ENCODE results near the gene PUSL1. TPM values are rescaled to one million over a fixed set of nuclear protein-coding genes. Genes with fewer than 3 reads are reported as not detected.

The PUSL1 gene
- total and polyA plus RNA-seq, 2 of the 13 experiments (the other 11 are each of a cell fraction or from before 2014, with no cell fraction given) = 8.3 to 22.2 TPM

DNA sequence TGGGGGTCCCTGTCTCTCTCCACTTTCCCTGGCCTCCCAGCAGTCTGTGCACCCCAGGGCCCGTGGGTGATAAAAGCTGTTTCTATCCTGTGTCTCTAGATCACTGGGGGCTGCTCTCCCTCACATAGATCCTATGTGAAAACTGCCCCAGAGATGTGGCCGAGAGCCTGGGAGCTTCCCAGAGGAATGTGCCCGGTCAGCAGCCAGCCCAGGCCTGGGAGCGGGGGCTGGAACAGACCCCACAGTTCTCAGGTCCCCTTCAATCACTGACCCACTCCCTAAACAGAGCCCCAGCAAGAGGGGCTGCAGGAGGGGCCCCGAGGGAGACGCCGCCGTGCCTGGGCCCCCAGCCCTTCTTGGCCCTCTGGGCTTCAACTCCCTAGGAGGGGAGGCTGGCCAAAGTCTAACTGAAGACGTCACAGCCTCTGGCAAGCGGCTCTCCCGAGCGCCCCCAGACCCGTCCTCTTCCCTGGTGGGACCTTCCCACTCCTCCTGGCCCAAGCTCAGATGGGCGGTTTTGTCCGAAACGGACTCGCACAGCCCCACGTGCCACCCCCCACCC, 49.6 kb downstream of the PUSL1 start (continued):
- TF ChIP-seq, protein P1, sequence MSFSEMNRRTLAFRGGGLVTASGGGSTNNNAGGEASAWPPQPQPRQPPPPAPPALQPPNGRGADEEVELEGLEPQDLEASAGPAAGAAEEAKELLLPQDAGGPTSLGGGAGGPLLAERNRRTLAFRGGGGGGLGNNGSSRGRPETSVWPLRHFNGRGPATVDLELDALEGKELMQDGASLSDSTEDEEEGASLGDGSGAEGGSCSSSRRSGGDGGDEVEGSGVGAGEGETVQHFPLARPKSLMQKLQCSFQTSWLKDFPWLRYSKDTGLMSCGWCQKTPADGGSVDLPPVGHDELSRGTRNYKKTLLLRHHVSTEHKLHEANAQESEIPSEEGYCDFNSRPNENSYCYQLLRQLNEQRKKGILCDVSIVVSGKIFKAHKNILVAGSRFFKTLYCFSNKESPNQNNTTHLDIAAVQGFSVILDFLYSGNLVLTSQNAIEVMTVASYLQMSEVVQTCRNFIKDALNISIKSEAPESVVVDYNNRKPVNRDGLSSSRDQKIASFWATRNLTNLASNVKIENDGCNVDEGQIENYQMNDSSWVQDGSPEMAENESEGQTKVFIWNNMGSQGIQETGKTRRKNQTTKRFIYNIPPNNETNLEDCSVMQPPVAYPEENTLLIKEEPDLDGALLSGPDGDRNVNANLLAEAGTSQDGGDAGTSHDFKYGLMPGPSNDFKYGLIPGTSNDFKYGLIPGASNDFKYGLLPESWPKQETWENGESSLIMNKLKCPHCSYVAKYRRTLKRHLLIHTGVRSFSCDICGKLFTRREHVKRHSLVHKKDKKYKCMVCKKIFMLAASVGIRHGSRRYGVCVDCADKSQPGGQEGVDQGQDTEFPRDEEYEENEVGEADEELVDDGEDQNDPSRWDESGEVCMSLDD (CRISPR knock-in tag; IDR thresholded peaks at IDR 0.05; ENCODE audit: borderline replicate concordance) = no peak
- no peak for TF ChIP-seq ZNF841 (CRISPR knock-in tag; IDR thresholded peaks at IDR 0.05; ENCODE audit: borderline replicate concordance)
- no peak for TF ChIP-seq EZH2 (conservative IDR thresholded peaks at IDR 0.05; ENCODE audit: low read depth, low read length)
- 0 out of 2 replicates have a peak, but pooled peaks have one; percentile 36 for TF ChIP-seq NRL (CRISPR knock-in tag; IDR thresholded peaks at IDR 0.05; ENCODE audit: borderline replicate concordance)
- TF ChIP-seq ZFYVE20 (CRISPR knock-in tag; IDR thresholded peaks at IDR 0.05; ENCODE audit: borderline replicate concordance, low read depth) = no peak
- TF ChIP-seq, protein P2, sequence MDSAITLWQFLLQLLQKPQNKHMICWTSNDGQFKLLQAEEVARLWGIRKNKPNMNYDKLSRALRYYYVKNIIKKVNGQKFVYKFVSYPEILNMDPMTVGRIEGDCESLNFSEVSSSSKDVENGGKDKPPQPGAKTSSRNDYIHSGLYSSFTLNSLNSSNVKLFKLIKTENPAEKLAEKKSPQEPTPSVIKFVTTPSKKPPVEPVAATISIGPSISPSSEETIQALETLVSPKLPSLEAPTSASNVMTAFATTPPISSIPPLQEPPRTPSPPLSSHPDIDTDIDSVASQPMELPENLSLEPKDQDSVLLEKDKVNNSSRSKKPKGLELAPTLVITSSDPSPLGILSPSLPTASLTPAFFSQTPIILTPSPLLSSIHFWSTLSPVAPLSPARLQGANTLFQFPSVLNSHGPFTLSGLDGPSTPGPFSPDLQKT (CRISPR knock-in tag; IDR thresholded peaks at IDR 0.05; ENCODE audit: borderline replicate concordance) = no peak
- TF ChIP-seq, protein P3, sequence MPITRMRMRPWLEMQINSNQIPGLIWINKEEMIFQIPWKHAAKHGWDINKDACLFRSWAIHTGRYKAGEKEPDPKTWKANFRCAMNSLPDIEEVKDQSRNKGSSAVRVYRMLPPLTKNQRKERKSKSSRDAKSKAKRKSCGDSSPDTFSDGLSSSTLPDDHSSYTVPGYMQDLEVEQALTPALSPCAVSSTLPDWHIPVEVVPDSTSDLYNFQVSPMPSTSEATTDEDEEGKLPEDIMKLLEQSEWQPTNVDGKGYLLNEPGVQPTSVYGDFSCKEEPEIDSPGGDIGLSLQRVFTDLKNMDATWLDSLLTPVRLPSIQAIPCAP (CRISPR knock-in tag; IDR thresholded peaks at IDR 0.05; ENCODE audit: low read depth) = no peak
- no peak for TF ChIP-seq IRX3 (CRISPR knock-in tag; IDR thresholded peaks at IDR 0.05; ENCODE audit: borderline replicate concordance, low read depth)
- no peak for TF ChIP-seq HCFC1 (IDR thresholded peaks at IDR 0.05; ENCODE audit: low read depth, low read length)
- TF ChIP-seq, protein P4, sequence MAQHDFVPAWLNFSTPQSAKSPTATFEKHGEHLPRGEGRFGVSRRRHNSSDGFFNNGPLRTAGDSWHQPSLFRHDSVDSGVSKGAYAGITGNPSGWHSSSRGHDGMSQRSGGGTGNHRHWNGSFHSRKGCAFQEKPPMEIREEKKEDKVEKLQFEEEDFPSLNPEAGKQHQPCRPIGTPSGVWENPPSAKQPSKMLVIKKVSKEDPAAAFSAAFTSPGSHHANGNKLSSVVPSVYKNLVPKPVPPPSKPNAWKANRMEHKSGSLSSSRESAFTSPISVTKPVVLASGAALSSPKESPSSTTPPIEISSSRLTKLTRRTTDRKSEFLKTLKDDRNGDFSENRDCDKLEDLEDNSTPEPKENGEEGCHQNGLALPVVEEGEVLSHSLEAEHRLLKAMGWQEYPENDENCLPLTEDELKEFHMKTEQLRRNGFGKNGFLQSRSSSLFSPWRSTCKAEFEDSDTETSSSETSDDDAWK (CRISPR knock-in tag; IDR thresholded peaks at IDR 0.05) = no peak
- no peak for TF ChIP-seq CREB1 (IDR thresholded peaks at IDR 0.05)
- no peak for TF ChIP-seq CREB1 (CRISPR knock-in tag; IDR thresholded peaks at IDR 0.05)
- TF ChIP-seq RBM22 (optimal IDR thresholded peaks at IDR 0.05; ENCODE audit: low read length) = no peak
- TF ChIP-seq ZNF660 (CRISPR knock-in tag; IDR thresholded peaks at IDR 0.05; ENCODE audit: borderline replicate concordance, low read depth) = no peak
- TF ChIP-seq ZNF83 (CRISPR knock-in tag; IDR thresholded peaks at IDR 0.05; ENCODE audit: borderline replicate concordance) = no peak
- no peak for TF ChIP-seq ZNF331 (CRISPR knock-in tag; IDR thresholded peaks at IDR 0.05)
- TF ChIP-seq ZNF839 (CRISPR knock-in tag; IDR thresholded peaks at IDR 0.05; ENCODE audit: borderline replicate concordance) = no peak
- no peak for TF ChIP-seq ZSCAN9 (CRISPR knock-in tag; IDR thresholded peaks at IDR 0.05; ENCODE audit: borderline replicate concordance)
- TF ChIP-seq KAT2B (IDR thresholded peaks at IDR 0.05; ENCODE audit: borderline replicate concordance, low read depth, low read length) = no peak
- no peak for TF ChIP-seq ZNF431 (CRISPR knock-in tag; IDR thresholded peaks at IDR 0.05; ENCODE audit: borderline replicate concordance, low read depth)
- TF ChIP-seq ZNF343 (CRISPR knock-in tag; IDR thresholded peaks at IDR 0.05) = no peak
- no peak for TF ChIP-seq ZNF44 (CRISPR knock-in tag; IDR thresholded peaks at IDR 0.05)
- no peak for TF ChIP-seq ZNF468 (CRISPR knock-in tag; IDR thresholded peaks at IDR 0.05)
- 0 out of 2 replicates have a peak, but pooled peaks have one; percentile 30 for TF ChIP-seq ZNF264 (CRISPR knock-in tag; IDR thresholded peaks at IDR 0.05)
- TF ChIP-seq ZNF547 (CRISPR knock-in tag; IDR thresholded peaks at IDR 0.05) = no peak
- TF ChIP-seq SOX5 (CRISPR knock-in tag; IDR thresholded peaks at IDR 0.05; ENCODE audit: borderline replicate concordance) = no peak
- no peak for TF ChIP-seq NR3C1 (CRISPR knock-in tag; IDR thresholded peaks at IDR 0.05)

All from HepG2 (cell line).